Astrocyte (in vitro differentiated cells and primary cell): ENCODE data around the gene EFCAB9. TPM values are rescaled to one million over a fixed set of nuclear protein-coding genes. Genes with fewer than 3 reads are reported as not detected.

Experiments used
- DNase-seq: peaks from one replicate; pipeline ENCODE4 v3.0.0-alpha.2; 2010; ENCODE audit warnings: low read depth
- FAIRE-seq: peaks from 2 replicates; lab custom pipeline; 2011; peaks lifted over from hg19 to GRCh38; lab: Jason Lieb, UNC
- H2AFZ ChIP-seq: 2 replicates; pipeline ENCODE4 v1.6.0; 2012; ENCODE audit warnings: low read depth, low read length, inconsistent platforms
- H3K27ac ChIP-seq: 2 replicates; pipeline ENCODE4 v1.5.1; 2011; ENCODE audit warnings: low read depth, low read length, inconsistent platforms
- H3K27me3 ChIP-seq: 2 replicates; pipeline ENCODE4 v1.6.0; 2011; ENCODE audit warnings: low read length, inconsistent platforms; ENCODE audit not compliant: insufficient read depth
- H3K36me3 ChIP-seq: 2 replicates; pipeline ENCODE4 v1.5.1; 2011; ENCODE audit warnings: low read length, inconsistent platforms; ENCODE audit not compliant: insufficient read depth
- H3K4me1 ChIP-seq: 2 replicates; pipeline ENCODE4 v1.5.1; 2011; ENCODE audit warnings: low read length, inconsistent platforms; ENCODE audit not compliant: insufficient read depth
- H3K4me2 ChIP-seq: 2 replicates; pipeline ENCODE4 v1.6.0; 2012; ENCODE audit warnings: low read length, inconsistent platforms
- H3K4me3 ChIP-seq: 2 replicates; pipeline ENCODE4 v1.5.1; 2011; ENCODE audit warnings: low read depth, mild to moderate bottlenecking, low read length, inconsistent platforms; ENCODE audit not compliant: insufficient read depth
- H3K79me2 ChIP-seq: 2 replicates; pipeline ENCODE4 v1.6.0; 2012; ENCODE audit warnings: mild to moderate bottlenecking, low read length, inconsistent platforms; ENCODE audit not compliant: insufficient read depth
- H3K9ac ChIP-seq: 2 replicates; pipeline ENCODE4 v1.6.0; 2012; ENCODE audit warnings: mild to moderate bottlenecking, low read length, inconsistent platforms
- H3K9me3 ChIP-seq: 2 replicates; pipeline ENCODE4 v1.5.1; 2012; ENCODE audit warnings: low read depth, mild to moderate bottlenecking, low read length, inconsistent platforms; ENCODE audit not compliant: insufficient read depth
- H4K20me1 ChIP-seq: 2 replicates; pipeline ENCODE4 v1.6.0; 2012; ENCODE audit warnings: low read length, inconsistent platforms; ENCODE audit not compliant: insufficient read depth
- H3K27ac Mint-ChIP-seq: one replicate; pipeline ENCODE4 v1.8.0; 2021; ENCODE audit warnings: mild to moderate bottlenecking, mixed read lengths; ENCODE audit not compliant: unreplicated experiment
- H3K27me3 Mint-ChIP-seq: one replicate; pipeline ENCODE4 v1.8.0; 2021; ENCODE audit warnings: low read depth, mixed read lengths; ENCODE audit not compliant: unreplicated experiment
- H3K36me3 Mint-ChIP-seq: one replicate; pipeline ENCODE4 v1.8.0; 2021; ENCODE audit warnings: low read depth, mixed read lengths; ENCODE audit not compliant: unreplicated experiment
- H3K4me1 Mint-ChIP-seq: one replicate; pipeline ENCODE4 v1.8.0; 2021; ENCODE audit warnings: low read depth, mixed read lengths; ENCODE audit not compliant: unreplicated experiment
- H3K4me3 Mint-ChIP-seq: one replicate; pipeline ENCODE4 v1.8.0; 2021; ENCODE audit warnings: mild to moderate bottlenecking, moderate library complexity, mixed read lengths; ENCODE audit not compliant: unreplicated experiment
- H3K9me3 Mint-ChIP-seq: one replicate; pipeline ENCODE4 v1.8.0; 2021; ENCODE audit warnings: mild to moderate bottlenecking, mixed read lengths; ENCODE audit not compliant: unreplicated experiment
- CTCF ChIP-seq: IDR thresholded peaks from 2 replicates; pipeline ENCODE4 v1.5.1; 2011; ENCODE audit warnings: low read depth, mild to moderate bottlenecking, inconsistent platforms, low read length, moderate library complexity; ENCODE audit not compliant: insufficient read depth
- EZH2 ChIP-seq: IDR thresholded peaks from 2 replicates; pipeline ENCODE4 v1.6.1; 2012; ENCODE audit warnings: mild to moderate bottlenecking, low read length, inconsistent platforms; ENCODE audit not compliant: insufficient read depth
- total RNA-seq: library from RNA; stranded (reverse); gene quantifications from 2 replicates; pipeline ENCODE4 v1.2.1, GENCODE V29; 2021

The EFCAB9 gene
- total RNA-seq, 1 donor from 2014 or later = not detected

DNA sequence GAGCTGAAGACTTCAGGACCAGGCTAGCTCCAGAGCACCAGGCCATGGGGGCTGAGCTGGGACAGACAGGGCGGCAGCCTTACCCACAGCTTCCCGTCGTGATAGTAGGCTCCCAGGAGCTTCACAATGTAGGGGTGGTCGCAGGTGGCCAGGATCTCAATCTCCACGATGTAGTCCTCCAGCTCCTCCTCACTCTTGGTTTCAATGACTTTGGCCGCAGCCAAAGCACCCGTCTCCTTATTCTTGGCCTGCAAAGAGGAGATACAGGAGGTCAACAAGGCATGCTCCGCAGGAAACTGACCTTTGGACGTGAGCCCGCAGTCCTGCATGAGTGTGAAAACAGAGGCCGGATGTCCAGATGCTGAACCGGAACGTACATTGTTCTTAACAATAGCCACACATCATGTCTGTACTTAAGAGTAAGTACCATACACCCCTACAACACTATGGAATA is 37.4 kb upstream of the EFCAB9 start:
- Mint-ChIP-seq H3K4me3 (no peak overlapping the region), H3K9me3 (peaks cover 2% of the 10 kb centered on the region), H3K4me1 (no peaks in the 10 kb centered on the region), H3K36me3 (peaks cover 31% of the 10 kb centered on the region), H3K27me3 (no peaks in the 10 kb centered on the region), H3K27ac (no peak overlapping the region)
- Histone ChIP-seq H2AFZ (no peak overlapping the region), H3K4me1 (no peaks in the 10 kb centered on the region), H3K79me2 (peaks cover 30% of the 10 kb centered on the region), H3K27ac (no peak overlapping the region), H3K4me3 (no peak overlapping the region), H3K27me3 (no peaks in the 10 kb centered on the region), H3K9ac (no peak overlapping the region), H4K20me1 (peaks cover 72% of the 10 kb centered on the region), H3K4me2 (no peak overlapping the region), H3K9me3 (no peaks in the 10 kb centered on the region), H3K36me3 (peaks cover 5% of the 10 kb centered on the region)
- no peak for DNase-seq
- TF ChIP-seq CTCF = no peak
- no peak for TF ChIP-seq EZH2
- FAIRE-seq = no peak

DNA sequence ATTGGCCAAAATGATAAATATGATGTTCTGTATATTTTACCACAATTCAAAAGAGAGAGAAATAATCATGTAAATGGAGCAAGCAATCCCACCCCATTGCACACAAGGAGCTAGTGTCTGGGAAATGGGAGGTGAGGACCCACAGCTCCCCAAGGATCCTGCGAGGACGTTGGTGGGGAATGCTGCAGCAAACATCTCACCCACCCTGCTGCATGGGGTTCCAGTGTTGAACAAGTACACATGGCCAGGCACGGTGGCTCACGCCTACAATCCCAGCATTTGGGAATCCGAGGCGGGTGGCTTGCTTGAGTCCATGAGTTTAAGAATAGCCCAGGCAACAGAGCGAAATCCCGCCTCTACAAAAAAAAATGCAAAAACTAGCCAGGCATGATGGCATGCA is 35.0 kb upstream of the EFCAB9 start:
- no peaks in the 10 kb centered on the region for H3K4me1 ChIP-seq
- no peak for FAIRE-seq
- no peaks in the 10 kb centered on the region for H3K9me3 ChIP-seq
- Mint-ChIP-seq H3K4me1 (peaks cover 5% of the 10 kb centered on the region), H3K4me3 (no peak overlapping the region), H3K27ac (no peak overlapping the region), H3K36me3 (peaks cover 19% of the 10 kb centered on the region), H3K9me3 (peaks cover 2% of the 10 kb centered on the region), H3K27me3 (no peaks in the 10 kb centered on the region)
- peaks cover 47% of the 10 kb centered on the region for H3K79me2 ChIP-seq
- no peak overlapping the region for H3K27ac ChIP-seq
- H3K27me3 ChIP-seq = no peaks in the 10 kb centered on the region
- no peak overlapping the region for H3K4me2 ChIP-seq
- TF ChIP-seq CTCF (no peak), EZH2 (no peak)
- peaks cover 5% of the 10 kb centered on the region for H3K36me3 ChIP-seq
- no peak overlapping the region for H3K9ac ChIP-seq
- DNase-seq = no peak
- peaks cover 73% of the 10 kb centered on the region for H4K20me1 ChIP-seq
- no peak overlapping the region for H2AFZ ChIP-seq
- no peak overlapping the region for H3K4me3 ChIP-seq

DNA sequence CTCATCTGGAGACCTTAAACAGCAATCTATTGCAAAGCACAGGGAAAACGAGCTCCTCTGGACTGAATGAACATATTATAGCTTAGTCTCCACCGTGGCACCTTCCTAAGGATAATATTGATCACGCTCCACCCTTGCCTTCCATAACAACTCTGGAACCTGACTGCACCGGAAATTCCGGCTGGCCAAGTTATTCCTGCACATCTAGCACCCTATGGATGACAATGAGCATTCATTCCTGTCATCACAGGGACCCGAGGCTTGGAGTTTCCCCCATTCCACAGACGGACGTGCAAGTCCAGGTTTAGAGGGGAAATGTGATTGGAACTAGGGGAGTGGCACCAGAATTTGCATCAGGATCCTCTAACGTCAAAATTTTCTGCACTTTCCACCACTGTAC is 33.5 kb upstream of the EFCAB9 start:
- H3K4me3 Mint-ChIP-seq = no peak overlapping the region
- H3K9me3 Mint-ChIP-seq = peaks cover 2% of the 10 kb centered on the region
- H3K36me3 ChIP-seq = peaks cover 5% of the 10 kb centered on the region

More for the DNA sequence above, 33.5 kb upstream of the EFCAB9 start:
- no peak for TF ChIP-seq CTCF
- no peak for TF ChIP-seq EZH2
- H3K79me2 ChIP-seq = peaks cover 57% of the 10 kb centered on the region
- H3K4me1 ChIP-seq = peaks cover 9% of the 10 kb centered on the region
- H3K9me3 ChIP-seq = no peaks in the 10 kb centered on the region
- Mint-ChIP-seq H3K4me1 (peaks cover 9% of the 10 kb centered on the region), H3K36me3 (peaks cover 12% of the 10 kb centered on the region), H3K27me3 (no peaks in the 10 kb centered on the region), H3K27ac (no peak overlapping the region)
- H4K20me1 ChIP-seq = peaks cover 79% of the 10 kb centered on the region
- H3K27ac ChIP-seq = no peak overlapping the region
- H2AFZ ChIP-seq = no peak overlapping the region
- DNase-seq (no peak), FAIRE-seq (no peak)
- no peak overlapping the region for H3K4me2 ChIP-seq
- H3K4me3 ChIP-seq = no peak overlapping the region
- H3K9ac ChIP-seq = no peak overlapping the region
- H3K27me3 ChIP-seq = no peaks in the 10 kb centered on the region
